ENCODE data around the gene HGFAC.
"Not testable (repeated sequence)": the region's sequence is repeated elsewhere in the genome, so short reads cannot be mapped to it uniquely, and the experiment has no call there.

HGFAC gene

DNA sequence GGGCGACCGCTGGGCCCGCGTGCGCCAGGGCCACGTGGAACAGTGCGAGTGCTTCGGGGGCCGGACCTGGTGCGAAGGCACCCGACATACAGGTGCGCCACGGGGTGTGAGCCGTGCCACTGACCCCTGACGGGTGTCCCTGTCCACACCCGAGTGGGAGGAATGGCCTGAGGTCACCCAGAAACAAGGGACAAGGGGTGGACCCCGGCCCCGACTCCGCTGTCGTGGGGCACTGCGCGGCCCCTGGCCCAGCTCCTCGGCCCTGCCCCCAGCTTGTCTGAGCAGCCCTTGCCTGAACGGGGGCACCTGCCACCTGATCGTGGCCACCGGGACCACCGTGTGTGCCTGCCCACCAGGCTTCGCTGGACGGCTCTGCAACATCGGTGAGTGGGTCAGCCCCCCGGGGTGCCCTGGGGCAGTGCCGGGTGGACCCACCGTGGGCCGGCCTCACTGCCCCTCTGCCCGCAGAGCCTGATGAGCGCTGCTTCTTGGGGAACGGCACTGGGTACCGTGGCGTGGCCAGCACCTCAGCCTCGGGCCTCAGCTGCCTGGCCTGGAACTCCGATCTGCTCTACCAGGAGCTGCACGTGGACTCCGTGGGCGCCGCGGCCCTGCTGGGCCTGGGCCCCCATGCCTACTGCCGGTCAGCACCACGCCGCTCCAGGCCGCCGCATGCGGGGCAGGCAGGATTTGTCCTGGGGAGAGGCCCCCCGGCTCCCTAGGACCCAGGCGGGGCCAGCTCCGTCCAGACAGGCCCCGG is 2.8 kb downstream of the HGFAC start:
- DNase-seq, result no peak

DNA sequence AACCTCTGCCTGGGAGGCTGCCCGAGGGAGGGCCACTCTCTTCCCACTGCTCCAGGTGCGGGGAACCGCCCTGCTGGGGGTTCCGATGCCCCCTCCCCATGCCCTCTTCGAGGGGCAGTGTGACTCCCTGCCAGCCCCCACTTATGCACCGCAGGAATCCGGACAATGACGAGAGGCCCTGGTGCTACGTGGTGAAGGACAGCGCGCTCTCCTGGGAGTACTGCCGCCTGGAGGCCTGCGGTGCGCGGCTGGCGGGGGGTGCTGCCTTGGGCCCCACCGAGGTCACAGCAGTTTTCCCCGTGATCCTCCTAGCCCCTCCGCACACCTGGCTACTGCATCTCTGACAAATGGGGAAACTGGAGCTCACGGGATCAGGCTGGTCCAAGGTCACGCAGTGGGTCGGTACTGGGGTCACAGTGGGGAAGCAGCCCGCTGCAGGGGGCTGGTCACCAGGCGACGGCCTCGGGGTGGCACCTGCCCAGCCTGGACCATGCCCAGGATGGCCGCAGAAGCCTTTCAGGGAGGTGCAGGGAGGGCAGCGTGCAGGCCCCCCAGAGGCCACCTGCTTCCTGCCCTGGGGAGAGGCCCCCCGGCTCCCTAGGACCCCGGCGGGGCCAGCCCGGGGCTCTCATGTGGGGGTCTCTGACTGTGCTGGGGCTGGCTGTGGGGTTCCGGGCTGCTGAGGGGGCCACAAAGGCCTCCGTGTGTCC is 3.5 kb downstream of the HGFAC start:
- no peak for DNase-seq

DNA sequence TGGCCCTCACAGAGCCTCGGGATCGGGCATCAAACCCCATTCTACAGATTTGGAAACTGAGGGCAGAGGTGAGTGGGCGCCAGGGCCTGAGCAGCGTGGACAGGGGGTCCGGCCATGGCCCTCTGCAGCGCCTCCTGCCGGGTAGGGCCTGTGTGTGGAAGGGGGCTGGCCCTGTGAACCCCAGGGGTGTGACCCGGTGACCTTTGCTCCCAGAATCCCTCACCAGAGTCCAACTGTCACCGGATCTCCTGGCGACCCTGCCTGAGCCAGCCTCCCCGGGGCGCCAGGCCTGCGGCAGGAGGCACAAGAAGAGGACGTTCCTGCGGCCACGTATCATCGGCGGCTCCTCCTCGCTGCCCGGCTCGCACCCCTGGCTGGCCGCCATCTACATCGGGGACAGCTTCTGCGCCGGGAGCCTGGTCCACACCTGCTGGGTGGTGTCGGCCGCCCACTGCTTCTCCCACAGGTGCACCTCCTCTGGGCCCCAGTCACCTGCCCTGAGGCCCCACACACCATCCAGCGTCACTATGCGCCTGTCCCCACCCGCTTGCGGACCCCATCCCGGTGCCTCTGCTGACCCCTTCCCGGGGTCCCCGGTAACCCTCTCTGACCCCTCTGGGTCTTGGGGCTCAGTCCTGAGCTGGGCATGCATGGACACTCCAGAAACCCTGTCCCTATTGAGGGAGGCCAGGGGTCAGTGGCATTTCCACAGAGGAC is 4.2 kb downstream of the HGFAC start:
- no peak for DNase-seq

DNA sequence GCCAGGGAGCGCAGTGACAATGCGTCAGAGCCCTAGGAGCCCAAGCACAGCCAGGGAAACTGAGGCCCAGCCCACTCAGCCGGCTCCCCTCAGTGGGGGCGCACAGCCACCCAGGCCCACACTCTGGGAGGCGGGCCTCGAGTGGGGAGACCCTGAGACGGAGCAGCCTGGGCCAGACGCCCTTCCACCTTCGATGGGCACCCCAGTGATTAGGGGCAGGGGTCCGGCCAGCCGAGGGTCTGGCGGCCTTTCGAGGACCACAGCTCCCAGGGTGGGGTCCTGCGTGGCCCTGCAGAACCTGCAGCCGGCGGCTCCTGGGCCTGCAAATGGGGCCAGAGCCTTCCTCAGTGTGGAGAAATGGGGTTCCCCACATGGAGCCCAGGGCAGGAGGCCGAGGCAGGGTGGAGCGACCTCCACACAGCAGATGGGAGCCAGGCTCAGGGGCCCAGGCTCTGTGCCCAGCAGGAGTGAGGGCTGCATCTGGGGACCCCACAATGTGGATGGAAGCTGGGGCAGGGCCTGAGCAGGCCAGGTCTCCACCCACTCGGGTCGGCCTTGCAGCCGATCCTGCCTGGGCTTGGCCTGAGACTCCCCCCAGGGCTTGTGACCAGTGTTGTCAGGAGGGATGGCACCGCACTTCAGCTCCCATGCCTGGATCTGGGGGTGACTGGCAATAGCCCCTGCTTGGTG is 5.0 kb downstream of the HGFAC start:
- no peak for DNase-seq

DNA sequence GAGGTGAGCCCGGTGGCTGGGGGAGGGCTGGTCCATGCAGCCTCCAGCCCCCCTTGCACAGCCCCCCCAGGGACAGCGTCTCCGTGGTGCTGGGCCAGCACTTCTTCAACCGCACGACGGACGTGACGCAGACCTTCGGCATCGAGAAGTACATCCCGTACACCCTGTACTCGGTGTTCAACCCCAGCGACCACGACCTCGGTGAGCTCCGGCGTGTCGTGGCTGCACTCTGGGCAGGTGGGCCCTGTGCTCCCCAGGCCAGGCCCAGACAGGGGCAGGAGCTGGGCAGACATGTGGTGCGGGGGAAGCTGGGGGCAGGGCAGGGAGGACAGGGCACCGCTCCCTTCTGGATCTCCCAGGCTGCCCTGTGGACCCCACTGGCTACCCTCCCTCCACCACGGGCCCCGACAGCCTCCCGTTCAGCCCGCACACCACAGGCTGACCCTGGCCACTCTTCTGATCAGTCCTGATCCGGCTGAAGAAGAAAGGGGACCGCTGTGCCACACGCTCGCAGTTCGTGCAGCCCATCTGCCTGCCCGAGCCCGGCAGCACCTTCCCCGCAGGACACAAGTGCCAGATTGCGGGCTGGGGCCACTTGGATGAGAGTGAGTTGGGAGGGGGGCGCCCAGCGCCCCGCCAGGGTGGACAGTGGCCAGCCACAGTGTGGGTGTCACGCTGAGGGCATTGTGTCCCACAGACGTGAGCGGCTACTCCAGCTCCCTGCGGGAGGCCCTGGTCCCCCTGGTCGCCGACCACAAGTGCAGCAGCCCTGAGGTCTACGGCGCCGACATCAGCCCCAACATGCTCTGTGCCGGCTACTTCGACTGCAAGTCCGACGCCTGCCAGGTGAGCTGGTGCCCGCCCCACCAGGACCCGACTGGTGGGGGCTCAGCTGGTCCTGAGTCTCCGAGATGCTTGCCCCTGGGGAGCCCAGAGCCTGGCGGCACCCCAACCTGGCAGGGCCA is 5.9 kb downstream of the HGFAC start:
- no peak for DNase-seq

DNA sequence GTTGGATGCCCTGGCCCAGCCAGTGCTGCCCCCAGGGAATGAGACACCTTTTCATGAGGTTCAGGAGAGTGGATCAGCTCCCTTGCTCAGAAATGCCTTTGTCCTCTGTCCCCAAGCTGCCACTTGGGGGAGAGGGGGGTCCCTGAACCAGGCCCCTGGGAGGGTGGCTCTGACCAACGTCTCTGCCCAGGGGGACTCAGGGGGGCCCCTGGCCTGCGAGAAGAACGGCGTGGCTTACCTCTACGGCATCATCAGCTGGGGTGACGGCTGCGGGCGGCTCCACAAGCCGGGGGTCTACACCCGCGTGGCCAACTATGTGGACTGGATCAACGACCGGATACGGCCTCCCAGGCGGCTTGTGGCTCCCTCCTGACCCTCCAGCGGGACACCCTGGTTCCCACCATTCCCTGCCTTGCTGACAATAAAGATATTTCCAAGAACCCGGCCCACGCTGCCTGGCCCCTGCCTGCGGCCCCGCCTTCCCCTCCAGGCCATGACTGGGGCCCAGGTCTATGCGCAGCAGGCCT is 7.3 kb downstream of the HGFAC start:
- DNase-seq, result no peak

DNA sequence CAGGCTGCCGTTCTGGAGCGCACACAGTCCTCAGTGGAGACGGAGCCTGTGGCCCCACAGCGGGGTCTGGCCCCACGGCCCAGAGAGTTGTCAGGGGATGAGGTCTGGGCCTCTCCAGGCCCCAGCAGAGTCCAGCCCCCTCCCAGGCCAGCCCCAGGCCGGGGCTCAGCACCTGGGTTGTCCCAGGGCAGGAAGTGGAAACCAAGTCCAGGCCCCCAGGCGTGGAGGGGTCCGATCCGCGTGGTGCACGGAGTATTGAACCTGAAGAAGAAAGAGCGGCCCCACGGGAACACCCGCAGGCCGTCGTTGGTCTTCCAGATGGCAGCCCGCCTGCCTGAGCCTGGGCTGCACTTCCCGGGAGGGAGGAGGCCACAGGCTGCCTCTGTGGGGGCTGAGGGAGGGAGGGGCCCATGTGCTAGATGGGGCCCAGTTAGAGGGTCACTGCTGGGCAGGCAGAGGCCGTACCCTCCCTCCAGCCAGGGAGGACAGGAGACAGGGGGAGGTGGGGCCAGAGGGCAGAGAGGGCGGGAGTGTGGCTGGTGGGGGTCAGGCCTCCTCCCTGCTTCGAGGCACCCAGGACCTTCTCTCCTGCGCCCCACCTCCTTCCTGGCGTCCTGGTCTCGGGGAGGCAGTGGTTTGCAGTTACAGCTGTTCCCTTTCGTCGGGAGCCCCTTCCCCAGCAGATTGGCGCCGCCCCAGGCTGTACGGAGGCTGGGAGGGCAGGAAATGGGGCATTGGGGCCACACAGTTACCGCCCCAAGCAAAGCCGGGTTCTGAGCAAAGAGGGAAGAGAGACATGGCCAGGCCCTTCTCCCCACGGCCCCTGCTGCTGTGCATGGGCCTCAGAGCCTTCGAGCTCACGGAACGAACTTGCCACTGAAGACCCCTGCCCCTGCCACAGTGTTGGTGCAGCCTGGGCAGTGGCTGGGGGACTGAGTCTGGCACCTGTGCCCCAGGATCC is 8.1 kb downstream of the HGFAC start:
- no peak for DNase-seq

DNA sequence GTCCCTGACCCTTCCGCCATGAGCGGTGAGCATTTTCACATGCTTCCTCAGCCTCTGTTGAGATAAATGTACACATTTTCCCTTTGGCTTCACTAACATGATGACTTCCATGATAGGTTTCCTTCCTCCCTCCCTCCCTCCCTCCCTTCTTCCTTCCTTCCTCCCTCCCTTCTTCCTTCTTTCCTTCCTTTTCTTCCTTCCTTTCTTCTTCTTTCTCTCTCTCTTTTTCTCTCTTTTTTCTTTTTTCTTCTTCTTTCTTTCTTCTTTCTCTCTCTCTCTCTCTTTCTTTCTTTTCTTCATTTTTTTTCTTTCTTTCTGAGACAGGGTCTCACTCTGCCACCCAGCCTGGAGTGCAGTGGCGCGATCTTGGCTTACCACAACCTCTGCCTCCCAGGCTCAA is 8.9 kb downstream of the HGFAC start:
- no peak for DNase-seq

DNA sequence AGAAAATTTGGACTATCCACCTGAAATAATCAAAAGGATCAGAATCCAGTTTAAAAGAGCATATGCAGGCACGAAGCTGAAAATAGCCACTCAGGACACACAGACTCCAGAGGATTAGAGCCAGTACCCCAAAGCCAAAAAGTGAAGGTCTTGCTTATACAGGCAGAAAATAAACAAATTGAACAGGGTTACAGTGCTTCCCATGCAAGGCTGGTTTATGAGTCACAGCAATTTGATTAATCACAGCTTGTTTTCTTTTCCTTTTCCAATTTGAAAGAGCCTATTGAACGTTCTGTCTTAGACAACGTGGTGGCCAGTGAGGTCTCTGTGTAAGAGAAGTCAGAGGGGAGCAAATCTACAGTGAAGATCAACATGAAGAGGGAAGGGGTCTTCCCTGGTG is 10.2 kb downstream of the HGFAC start:
- DNase-seq, result no peak

DNA sequence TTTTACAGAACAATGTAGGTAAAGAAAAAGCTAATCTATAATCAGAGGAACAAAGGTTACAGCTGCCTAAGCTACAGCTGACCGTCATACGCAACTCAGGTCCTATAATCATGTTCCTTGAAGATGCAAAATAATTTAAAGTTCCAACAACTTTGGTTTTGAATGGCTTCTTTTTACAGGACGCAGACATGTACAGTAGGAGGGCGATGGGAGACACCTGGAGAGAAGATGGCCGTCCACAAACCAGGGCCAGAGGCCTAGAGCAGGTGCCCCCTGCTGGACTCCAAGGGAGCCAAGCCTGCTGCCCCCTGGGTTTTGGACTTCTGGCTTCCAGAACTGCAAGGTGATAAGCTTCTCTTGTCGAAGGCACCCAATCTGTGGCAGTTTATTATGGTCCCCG is 10.6 kb downstream of the HGFAC start:
- no peak for DNase-seq

DNA sequence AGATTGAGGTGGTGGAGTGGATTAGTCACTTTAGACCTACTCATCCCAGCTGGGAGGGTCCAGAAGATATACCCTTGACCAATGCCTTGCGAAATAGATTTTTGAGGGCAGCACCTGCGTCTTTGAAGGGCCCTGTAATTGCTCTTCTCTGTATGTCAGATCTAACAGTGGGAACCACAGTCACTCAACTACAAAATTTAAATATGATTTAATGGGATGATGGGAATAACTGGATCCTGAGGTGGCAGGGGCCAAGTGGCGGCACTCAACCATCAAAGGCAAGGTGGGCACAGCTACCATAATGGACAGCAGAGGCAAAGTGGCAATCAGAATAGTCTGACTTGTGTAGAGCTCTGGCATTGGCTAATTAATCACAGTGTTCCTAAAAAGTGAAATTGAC is 13.8 kb downstream of the HGFAC start:
- DNase-seq, result not testable (repeated sequence)

DNA sequence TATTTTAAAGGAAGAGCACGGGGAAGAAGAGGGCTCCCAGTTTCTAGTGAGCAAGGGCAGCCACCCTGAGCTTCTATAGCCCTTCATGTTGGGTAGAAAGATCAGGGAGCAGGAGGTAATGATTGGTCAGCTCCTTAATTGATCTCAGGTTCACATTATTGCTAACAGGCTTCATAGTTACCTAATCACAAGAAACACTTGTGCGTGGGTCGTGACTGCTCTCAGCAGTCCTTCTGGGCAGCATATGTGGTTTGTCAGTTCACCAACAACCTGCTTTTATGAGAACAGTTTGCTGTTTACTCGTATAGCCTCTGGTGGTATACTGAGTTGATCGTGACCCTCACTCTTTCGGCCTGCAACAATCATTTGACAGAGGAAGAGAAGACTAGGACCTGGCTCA is 16.6 kb downstream of the HGFAC start:
- DNase-seq, result no peak

DNA sequence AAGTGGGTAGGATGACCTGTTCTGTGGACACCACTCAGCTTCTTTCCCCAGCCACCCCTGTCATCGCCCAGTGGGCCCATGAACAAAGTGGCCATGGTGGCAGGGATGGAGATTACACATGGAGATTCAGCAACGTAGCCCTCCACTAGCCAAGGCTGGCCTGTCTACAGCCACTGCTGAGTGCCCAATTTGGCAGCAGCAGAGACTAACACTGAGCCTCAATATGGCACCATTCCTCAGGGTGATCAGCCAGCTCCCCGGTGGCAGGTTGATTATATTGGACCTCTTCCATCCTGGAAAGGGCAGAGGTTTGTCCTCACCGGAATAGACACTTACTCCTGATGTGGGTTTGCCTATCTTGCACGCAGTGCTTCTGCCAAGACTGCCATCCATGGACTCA is 17.4 kb downstream of the HGFAC start:
- not testable (repeated sequence) for DNase-seq

DNA sequence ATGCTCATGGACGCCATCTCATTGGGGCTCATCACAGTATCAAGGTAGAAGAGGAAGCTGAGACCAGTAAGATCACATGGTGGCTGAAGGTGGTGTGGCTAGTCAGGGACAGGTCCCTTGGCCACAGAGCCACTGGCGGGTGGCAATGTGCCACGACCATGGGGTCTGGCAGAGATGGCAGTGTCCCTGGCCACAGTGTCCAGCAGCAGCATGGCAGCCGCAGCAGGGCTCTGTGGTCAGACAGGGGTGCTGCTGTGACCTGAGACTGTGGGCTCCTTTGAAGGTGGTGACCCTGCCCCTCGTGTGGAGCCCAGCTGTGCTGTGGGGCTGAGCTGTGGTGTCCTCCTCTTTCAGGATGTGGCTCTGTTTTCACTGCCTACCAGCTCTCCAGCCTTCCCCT is 19.2 kb downstream of the HGFAC start:
- no peak for DNase-seq

DNA sequence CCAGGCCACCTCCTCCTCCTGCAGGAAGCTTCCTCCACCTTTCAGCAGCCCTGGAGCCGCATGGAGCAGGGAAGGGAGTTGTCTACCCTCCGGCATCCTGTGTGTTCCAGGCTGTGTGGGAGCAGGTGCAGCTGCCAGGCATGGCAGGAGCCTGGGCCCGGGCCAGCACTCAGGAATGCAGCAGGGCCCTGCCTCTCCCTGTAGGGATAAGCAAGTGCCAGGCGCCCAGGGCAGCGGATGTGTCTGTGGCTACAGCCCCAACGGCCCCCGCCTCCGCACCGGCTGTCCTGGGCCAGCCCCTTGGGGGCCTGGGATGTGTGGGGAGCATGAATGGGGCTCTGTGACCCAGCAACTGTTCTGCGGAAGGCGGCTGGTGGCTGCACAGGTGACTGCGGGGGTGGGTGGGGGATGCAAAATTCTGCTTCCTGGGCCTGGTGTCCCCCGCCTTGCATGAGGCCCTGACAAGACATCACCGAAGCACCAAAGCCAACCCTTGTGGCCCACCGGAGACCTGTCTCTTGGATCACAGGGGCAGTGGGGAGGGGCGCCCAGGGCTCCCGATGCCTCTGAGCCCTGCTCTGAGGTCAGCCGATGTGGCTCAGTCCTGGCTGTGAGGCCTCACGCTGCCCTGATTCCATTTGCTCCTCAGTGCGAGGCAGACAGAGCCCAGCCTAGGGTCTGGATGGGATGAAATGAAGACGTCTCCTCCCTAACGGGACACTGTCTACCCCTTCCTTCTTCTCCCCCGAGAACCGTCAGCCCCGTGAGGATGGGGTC is 19.9 kb downstream of the HGFAC start:
- no peak for DNase-seq

DNA sequence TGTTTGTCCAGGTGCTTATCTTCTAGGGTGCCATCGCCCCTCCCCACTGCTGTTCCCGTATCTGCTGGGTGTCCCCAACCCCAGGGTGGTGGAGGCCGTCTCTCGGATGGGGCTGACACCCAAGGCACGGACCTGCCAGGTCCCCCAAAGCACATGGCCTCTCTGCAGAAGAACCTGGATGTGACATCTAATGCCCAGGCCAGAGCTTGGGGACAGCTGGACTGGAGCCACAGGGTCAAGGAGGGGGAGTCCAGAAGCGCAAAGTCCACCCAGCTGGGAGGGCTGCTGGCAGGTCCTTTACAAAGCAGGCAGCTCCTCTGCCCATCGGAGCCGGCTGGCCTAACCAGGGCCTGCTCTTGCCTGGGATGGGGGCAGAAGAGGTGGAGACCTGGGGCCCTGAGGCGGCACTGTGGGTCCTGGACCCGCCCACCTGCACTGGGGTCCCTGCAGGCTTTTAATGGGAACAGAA is 20.6 kb downstream of the HGFAC start:
- DNase-seq, result no peak

DNA sequence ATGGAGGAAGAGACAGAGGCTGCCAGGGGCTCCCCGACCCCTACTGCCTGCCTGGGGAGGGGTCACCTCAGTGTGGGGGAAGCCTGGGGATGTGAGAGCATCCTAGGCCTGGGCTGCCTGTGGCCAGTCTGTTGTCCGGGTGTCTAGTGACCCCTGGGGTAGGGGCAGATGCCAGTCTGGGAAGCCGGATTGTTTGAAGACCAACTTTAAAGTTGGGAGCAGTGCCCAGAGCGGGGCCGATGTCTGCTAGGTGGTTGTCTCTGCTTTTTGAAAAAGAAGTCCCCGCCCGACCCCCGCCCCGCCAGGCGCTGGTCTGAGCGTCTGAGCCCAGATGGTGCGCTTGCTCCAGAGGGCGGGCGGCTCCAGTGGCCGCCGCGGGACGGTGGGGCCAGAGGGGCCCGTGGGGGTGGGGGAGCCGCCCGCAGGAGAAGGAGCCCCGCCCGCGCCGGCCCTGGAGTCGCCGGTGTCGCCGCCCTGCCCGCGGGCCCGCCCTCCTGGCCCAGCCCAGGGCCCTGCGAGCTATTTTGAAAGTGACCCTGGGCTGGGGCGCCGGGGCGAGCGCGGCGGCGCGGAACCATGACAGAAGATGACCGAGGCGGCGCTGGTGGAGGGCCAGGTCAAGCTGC is 21.1 kb downstream of the HGFAC start, which contains the start of gene DOK7:
Gene DOK7, plus strand, starts transcription at position 517 of the 626 bp plus-strand sequence. Its CDS starts 70 bp downstream, at position 587.
- DNase-seq, result no peak

DNA sequence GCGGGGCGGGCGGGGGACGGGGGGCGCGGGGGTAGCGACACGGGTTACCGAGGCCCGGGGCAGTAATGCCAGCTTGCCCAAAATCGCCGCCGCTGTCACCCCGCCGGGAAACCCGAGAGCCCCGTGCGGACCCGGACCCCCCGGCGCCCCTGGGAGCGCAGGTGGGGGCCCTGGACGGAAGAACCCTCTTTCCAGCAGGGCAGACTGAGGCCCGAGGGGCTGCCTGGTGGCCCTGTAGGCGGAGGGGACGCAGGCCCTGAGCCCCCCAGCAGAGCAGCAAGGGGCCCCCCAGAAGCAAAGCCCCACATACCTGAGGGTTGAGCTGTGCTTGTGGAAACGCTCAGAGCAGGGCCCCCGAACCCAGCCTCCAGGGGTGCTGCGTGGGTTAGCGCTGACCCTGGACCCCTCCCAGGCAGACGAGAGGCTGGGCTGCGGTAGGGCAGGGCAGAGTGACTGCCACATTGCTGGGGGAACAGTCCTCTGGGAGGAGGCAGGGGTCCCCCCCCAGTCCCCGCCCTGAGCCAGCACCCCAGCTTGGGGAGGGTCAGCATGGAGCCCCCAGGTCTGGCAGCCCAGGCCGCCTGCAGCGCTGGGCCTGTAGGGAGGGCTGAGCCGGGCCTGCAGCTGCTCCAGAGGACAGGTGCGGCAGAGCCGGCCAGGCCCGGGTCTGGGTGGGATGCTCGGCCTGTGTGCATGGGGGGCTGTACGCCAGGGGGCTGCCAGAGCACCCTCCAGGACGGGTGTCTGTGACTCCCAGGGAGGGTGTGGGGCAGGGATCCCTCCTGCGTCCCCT is 22.0 kb downstream of the HGFAC start:
- no peak for DNase-seq
